SK-N-SH (cell line): ENCODE measurements around the gene LPCAT1. TPM values are rescaled to one million over a fixed set of nuclear protein-coding genes. Genes with fewer than 3 reads are reported as not detected.

Experiments used
- CTCF ChIA-PET: fragments of 300-600, 350-600 bp; formaldehyde crosslinking; extraction: SDS; loops from one replicate; lab custom pipeline; 2021; lab: Yijun Ruan, JAX
- POLR2A ChIA-PET: fragments of 350-600 bp; sonication (Branson Sonifier 250); formaldehyde crosslinking; extraction: SDS; loops from one replicate; lab custom pipeline; 2020; ENCODE audit warnings: antibody characterized with exemption, inconsistent platforms; lab: Yijun Ruan, JAX
- DNase-seq: peaks from one replicate; pipeline ENCODE4 v3.0.0; 2012
- H2AFZ ChIP-seq: fragments of 200-600 bp; sonication (generic); 2 replicates; pipeline ENCODE4 v1.8.1; 2016; ENCODE audit warnings: antibody characterized with exemption, mild to moderate bottlenecking, low read depth
- H3F3A ChIP-seq: fragments of 200-600 bp; sonication (generic); replicated peaks from 2 replicates; pipeline ENCODE3; 2016; ENCODE audit warnings: antibody characterized with exemption, mild to moderate bottlenecking; ENCODE audit not compliant: insufficient read depth
- H3K27ac ChIP-seq, 2 experiments: fragments of 200-500 bp in 1 of 2; fragments of 200-600 bp in 1 of 2; sonication (Bioruptor generic) in 1 of 2; sonication (generic), shearing (Covaris generic) in 1 of 2; 2 replicates each; pipeline versions ENCODE4 v1.5.1 to v1.6.1; 2014 to 2016; ENCODE audit warnings: low read depth in 2 of 2, inconsistent platforms in 1 of 2, low read length in 1 of 2, mild to moderate bottlenecking in 1 of 2, mixed read lengths in 1 of 2
- H3K27me3 ChIP-seq: fragments of 200-600 bp; sonication (generic), shearing (Covaris generic); 2 replicates; pipeline ENCODE4 v1.6.1; 2016; ENCODE audit warnings: mixed run types; ENCODE audit not compliant: insufficient read depth
- H3K36me3 ChIP-seq, 2 experiments: fragments of 200-500 bp in 1 of 2; fragments of 200-600 bp in 1 of 2; sonication (Bioruptor generic) in 1 of 2; sonication (generic) in 1 of 2; replicated peaks in 1 of 2; 2 replicates each; pipeline versions ENCODE3 to v1.5.1; 2014 to 2016; ENCODE audit warnings: low read length in 1 of 2, mild to moderate bottlenecking in 1 of 2; ENCODE audit not compliant: insufficient read depth in 2 of 2, control insufficient read depth in 1 of 2
- H3K4me1 ChIP-seq, 2 experiments: fragments of 200-500 bp in 1 of 2; fragments of 200-600 bp in 1 of 2; sonication (Bioruptor generic) in 1 of 2; sonication (generic), shearing (Covaris generic) in 1 of 2; 2 replicates each; pipeline versions ENCODE4 v1.5.1 to v1.6.1; 2014 to 2016; ENCODE audit warnings: low read depth in 1 of 2, low read length in 1 of 2, mixed run types in 1 of 2; ENCODE audit not compliant: insufficient read depth in 2 of 2, control insufficient read depth in 1 of 2
- H3K4me2 ChIP-seq: fragments of 200-600 bp; sonication (generic), shearing (Covaris generic); 2 replicates; pipeline ENCODE4 v1.6.1; 2017; ENCODE audit warnings: mixed run types
- H3K4me3 ChIP-seq, 2 experiments: fragments of 200-500 bp in 1 of 2; fragments of 200-600 bp in 1 of 2; sonication (Bioruptor generic) in 1 of 2; sonication (generic), shearing (Covaris generic) in 1 of 2; 2 replicates each; pipeline versions ENCODE4 v1.5.1 to v1.8.1; 2014 to 2016; ENCODE audit warnings: low read depth in 2 of 2, inconsistent platforms in 1 of 2, low read length in 1 of 2, mild to moderate bottlenecking in 1 of 2, mixed read lengths in 1 of 2, moderate library complexity in 1 of 2
- H3K79me2 ChIP-seq: fragments of 200-600 bp; sonication (generic); 2 replicates; pipeline ENCODE4 v1.8.1; 2017; ENCODE audit warnings: mild to moderate bottlenecking; ENCODE audit not compliant: insufficient read depth
- H3K9ac ChIP-seq: fragments of 200-600 bp; sonication (generic); 2 replicates; pipeline ENCODE4 v1.6.1; 2017; ENCODE audit warnings: mixed run types
- H3K9me2 ChIP-seq: fragments of 200-600 bp; sonication (generic); 2 replicates; pipeline ENCODE4 v1.6.1; 2017; ENCODE audit warnings: mixed run types
- H3K9me3 ChIP-seq: fragments of 200-600 bp; sonication (generic); 2 replicates; pipeline ENCODE4 v1.6.1; 2017; ENCODE audit warnings: mixed run types, mild to moderate bottlenecking, moderate library complexity
- H4K20me1 ChIP-seq: fragments of 200-600 bp; sonication (generic); 2 replicates; pipeline ENCODE4 v1.6.1; 2017; ENCODE audit warnings: mild to moderate bottlenecking, mixed run types; ENCODE audit not compliant: insufficient read depth
- CHD2 ChIP-seq: fragments of 150-350 bp; IDR thresholded peaks from 2 replicates; pipeline ENCODE4 v1.6.1; 2018; ENCODE audit warnings: low read length; ENCODE audit not compliant: partially characterized antibody
- EP300 ChIP-seq, 2 experiments: IDR thresholded peaks; 2 replicates each; pipeline versions ENCODE4 v1.4.0 to v1.6.1; 2012; ENCODE audit warnings: borderline replicate concordance in 1 of 2, low read depth in 1 of 2, low read length in 1 of 2
- FOSL2 ChIP-seq: IDR thresholded peaks from 2 replicates; pipeline ENCODE4 v1.4.0; 2012; ENCODE audit warnings: low read depth, mild to moderate bottlenecking, moderate library complexity, borderline replicate concordance
- FOXJ3 ChIP-seq: sonication (generic); formaldehyde crosslinking; IDR thresholded peaks from 2 replicates; pipeline ENCODE4 v1.5.1; 2020; ENCODE audit warnings: mild to moderate bottlenecking, missing genetic modification reagents
- GABPA ChIP-seq: IDR thresholded peaks from 2 replicates; pipeline ENCODE4 v1.4.0; 2012; ENCODE audit warnings: low read depth, mild to moderate bottlenecking
- JUND ChIP-seq: IDR thresholded peaks from 2 replicates; pipeline ENCODE4 v1.4.0; 2012
- MXI1 ChIP-seq: IDR thresholded peaks from 2 replicates; pipeline ENCODE4 v1.6.1; 2012; ENCODE audit warnings: mild to moderate bottlenecking, low read depth, low read length, improper control_type of control experiment
- NFIC ChIP-seq: IDR thresholded peaks from 2 replicates; pipeline ENCODE4 v1.4.0; 2012; ENCODE audit warnings: borderline replicate concordance
- POLR2AphosphoS5 ChIP-seq: IDR thresholded peaks from 2 replicates; pipeline ENCODE4 v1.6.1; 2012; ENCODE audit warnings: low read depth, low read length
- RAD21 ChIP-seq: IDR thresholded peaks from 2 replicates; pipeline ENCODE4 v1.6.1; 2012; ENCODE audit warnings: mild to moderate bottlenecking, low read length
- RXRA ChIP-seq: IDR thresholded peaks from 2 replicates; pipeline ENCODE4 v1.4.0; 2012; ENCODE audit warnings: low read depth, mild to moderate bottlenecking, borderline replicate concordance
- TAF1 ChIP-seq: IDR thresholded peaks from 2 replicates; pipeline ENCODE4 v1.6.1; 2012; ENCODE audit warnings: low read depth, mild to moderate bottlenecking, low read length, moderate library complexity, borderline replicate concordance
- WGBS: methylation state at CpG from one replicate; pipeline ENCODE4 v1.1.6; 2017; ENCODE audit warnings: low lambda C conversion rate; 5-methylcytosine and 5-hydroxymethylcytosine counted together
- polyA plus RNA-seq, 3 experiments: library from polyadenylated mRNA; depleted of rRNA; stranded (reverse); fragments of >200 nt; gene quantifications; 2 replicates each; pipeline ENCODE4 v1.2.3, GENCODE V29; 2012
- TF ChIP-seq, protein P1 (sequence below): IDR thresholded peaks from 2 replicates; pipeline ENCODE4 v1.4.0; 2012; ENCODE audit warnings: low read depth
- TF ChIP-seq, protein P2 (sequence below): fragments of 150-350 bp; IDR thresholded peaks from 2 replicates; pipeline ENCODE4 v1.6.1; 2016; ENCODE audit warnings: mild to moderate bottlenecking, low read depth, low read length
- TF ChIP-seq, protein P3 (sequence below): fragments of 200-600 bp; sonication (generic); IDR thresholded peaks from 2 replicates; pipeline ENCODE4 v1.6.1; 2017; ENCODE audit warnings: antibody characterized with exemption, mild to moderate bottlenecking, moderate library complexity
- TF ChIP-seq, protein P4 (sequence below): fragments of 150-350 bp; IDR thresholded peaks from 2 replicates; pipeline ENCODE4 v1.6.1; 2017; ENCODE audit warnings: antibody characterized with exemption, low read length, low read depth, borderline replicate concordance
- TF ChIP-seq, protein P5 (sequence below): IDR thresholded peaks from 2 replicates; pipeline ENCODE4 v1.6.1; 2012; ENCODE audit warnings: mild to moderate bottlenecking, low read depth, low read length, moderate library complexity

LPCAT1 gene
- polyA plus RNA-seq, 1 of the 3 experiments (the other 2 are of a cell fraction): 42.3 TPM

DNA sequence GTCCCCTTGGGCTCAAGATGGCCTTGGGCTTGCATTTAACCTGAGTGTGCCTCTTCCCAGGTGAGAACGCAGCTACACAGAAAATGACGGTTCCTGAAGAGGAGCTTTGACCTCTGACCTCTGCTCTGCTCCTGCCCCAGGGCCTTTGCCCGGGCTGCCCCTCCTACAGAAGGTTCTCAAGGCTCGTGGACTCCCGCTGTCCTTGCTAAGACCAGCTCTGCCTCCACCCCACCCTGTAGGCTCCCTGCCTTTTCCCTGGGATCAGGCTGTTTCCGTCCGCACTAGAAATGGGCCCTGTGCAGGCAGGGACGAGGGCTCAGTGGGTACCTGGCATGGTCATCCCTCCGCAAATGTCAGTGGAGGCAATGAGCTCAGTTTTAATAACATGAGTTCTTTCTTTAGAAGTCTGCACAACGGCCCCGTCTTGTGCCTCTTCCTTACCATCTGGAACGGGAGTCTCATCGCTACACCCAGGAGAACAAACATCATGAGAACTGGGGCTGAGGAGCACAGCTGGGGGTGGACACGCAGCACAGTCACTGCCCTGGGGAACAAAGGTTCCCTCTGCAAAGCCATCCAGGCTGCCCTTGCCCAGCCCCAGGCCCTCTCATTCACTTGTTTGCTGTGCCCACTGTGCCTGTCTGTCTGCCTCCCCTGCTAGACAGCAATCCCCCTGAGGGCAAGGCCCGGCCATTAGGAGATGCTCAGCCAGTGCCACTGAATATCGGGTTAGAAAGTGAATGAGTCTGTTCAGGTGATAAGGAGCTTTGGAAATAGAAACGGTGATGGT is 26.7 kb upstream of the LPCAT1 start:
- Histone ChIP-seq H3K4me3 (no peak overlapping the region), H3K27me3 (peaks cover 14% of the 10 kb centered on the region), H3K4me2 (no peak overlapping the region), H3F3A (peaks cover 6% of the 10 kb centered on the region), H3K9ac (no peak overlapping the region), H4K20me1 (no peaks in the 10 kb centered on the region), H3K4me1 (peaks cover 0 to 2% of the 10 kb centered on the region in 2 experiments; a peak in 1 of 4 replicates), H3K27ac (no peak overlapping the region), H3K79me2 (no peaks in the 10 kb centered on the region), H3K9me3 (no peaks in the 10 kb centered on the region), H3K9me2 (no peaks in the 10 kb centered on the region), H3K36me3 (no peaks in the 10 kb centered on the region), H2AFZ (no peak overlapping the region)
- POLR2A ChIA-PET: no interaction called here
- CTCF ChIA-PET: no interaction called here
- WGBS: 74% methylated on average over 12 of the region's 17 CpGs
- DNase-seq: no peak
- no peak for TF ChIP-seq FOXJ3 (CRISPR knock-in tag)
- no peak for TF ChIP-seq GABPA
- TF ChIP-seq FOSL2: no peak
- no peak for TF ChIP-seq EP300 (IDR thresholded peaks at IDR 0.05; ENCODE audit: borderline replicate concordance in 1 of 2, low read depth in 1 of 2, low read length in 1 of 2)
- no peak for TF ChIP-seq MXI1
- TF ChIP-seq, protein P1, sequence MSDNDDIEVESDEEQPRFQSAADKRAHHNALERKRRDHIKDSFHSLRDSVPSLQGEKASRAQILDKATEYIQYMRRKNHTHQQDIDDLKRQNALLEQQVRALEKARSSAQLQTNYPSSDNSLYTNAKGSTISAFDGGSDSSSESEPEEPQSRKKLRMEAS: no peak
- no peak for TF ChIP-seq TAF1
- no peak for TF ChIP-seq RAD21
- no peak for TF ChIP-seq CHD2
- TF ChIP-seq NFIC: no peak
- TF ChIP-seq, all 33 proteins: peak for 0

DNA sequence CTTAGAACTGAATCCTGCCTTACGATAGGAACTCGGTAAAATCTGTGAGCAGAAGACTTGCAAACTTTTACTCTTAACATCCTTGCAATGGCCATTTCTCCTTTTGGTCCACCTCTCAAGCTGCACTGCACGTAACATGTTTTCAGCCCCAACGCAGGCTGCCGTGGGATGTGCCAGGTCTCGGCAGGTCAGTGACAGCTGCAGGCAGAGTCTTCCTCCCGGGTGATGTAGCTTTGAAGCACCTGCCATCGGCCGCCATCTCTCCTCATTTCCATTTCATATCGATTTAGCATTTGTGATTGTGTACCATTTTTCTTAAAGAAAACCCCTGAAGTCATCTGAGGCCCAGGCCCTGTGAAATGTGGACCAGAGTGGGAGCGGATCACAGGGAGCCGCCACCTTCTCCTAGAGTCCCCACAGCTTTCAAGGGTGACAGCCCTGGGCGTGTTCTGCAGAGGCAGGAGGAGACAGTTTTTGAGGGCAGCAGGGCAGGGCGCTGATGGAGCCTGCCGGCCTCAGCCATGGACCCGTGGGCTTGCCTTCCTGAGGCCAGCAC is 25.8 kb upstream of the LPCAT1 start:
- no peaks in the 10 kb centered on the region for H3K79me2 ChIP-seq
- ChIA-PET POLR2A (no interaction called here), CTCF (no interaction called here)
- no peaks in the 10 kb centered on the region for H3K9me2 ChIP-seq
- no peak overlapping the region for H3K9ac ChIP-seq
- no peaks in the 10 kb centered on the region for H3K9me3 ChIP-seq
- WGBS: 74% methylated on average over 16 of the region's 16 CpGs
- DNase-seq: no peak
- peaks cover 14% of the 10 kb centered on the region for H3K27me3 ChIP-seq
- H3F3A ChIP-seq: peaks cover 6% of the 10 kb centered on the region
- H3K36me3 ChIP-seq: no peaks in the 10 kb centered on the region
- peaks cover 0 to 2% of the 10 kb centered on the region in 2 experiments; a peak in 1 of 4 replicates for H3K4me1 ChIP-seq
- no peak overlapping the region for H3K27ac ChIP-seq
- no peak overlapping the region for H3K4me2 ChIP-seq
- H4K20me1 ChIP-seq: no peaks in the 10 kb centered on the region
- H2AFZ ChIP-seq: no peak overlapping the region
- no peak overlapping the region for H3K4me3 ChIP-seq
- TF ChIP-seq TAF1 (no peak), POLR2AphosphoS5 (no peak), JUND (no peak), RXRA (no peak)
- TF ChIP-seq, protein P2, sequence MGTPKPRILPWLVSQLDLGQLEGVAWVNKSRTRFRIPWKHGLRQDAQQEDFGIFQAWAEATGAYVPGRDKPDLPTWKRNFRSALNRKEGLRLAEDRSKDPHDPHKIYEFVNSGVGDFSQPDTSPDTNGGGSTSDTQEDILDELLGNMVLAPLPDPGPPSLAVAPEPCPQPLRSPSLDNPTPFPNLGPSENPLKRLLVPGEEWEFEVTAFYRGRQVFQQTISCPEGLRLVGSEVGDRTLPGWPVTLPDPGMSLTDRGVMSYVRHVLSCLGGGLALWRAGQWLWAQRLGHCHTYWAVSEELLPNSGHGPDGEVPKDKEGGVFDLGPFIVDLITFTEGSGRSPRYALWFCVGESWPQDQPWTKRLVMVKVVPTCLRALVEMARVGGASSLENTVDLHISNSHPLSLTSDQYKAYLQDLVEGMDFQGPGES: no peak
- TF ChIP-seq, protein P1: no peak
- TF ChIP-seq, protein P3, sequence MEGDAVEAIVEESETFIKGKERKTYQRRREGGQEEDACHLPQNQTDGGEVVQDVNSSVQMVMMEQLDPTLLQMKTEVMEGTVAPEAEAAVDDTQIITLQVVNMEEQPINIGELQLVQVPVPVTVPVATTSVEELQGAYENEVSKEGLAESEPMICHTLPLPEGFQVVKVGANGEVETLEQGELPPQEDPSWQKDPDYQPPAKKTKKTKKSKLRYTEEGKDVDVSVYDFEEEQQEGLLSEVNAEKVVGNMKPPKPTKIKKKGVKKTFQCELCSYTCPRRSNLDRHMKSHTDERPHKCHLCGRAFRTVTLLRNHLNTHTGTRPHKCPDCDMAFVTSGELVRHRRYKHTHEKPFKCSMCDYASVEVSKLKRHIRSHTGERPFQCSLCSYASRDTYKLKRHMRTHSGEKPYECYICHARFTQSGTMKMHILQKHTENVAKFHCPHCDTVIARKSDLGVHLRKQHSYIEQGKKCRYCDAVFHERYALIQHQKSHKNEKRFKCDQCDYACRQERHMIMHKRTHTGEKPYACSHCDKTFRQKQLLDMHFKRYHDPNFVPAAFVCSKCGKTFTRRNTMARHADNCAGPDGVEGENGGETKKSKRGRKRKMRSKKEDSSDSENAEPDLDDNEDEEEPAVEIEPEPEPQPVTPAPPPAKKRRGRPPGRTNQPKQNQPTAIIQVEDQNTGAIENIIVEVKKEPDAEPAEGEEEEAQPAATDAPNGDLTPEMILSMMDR: no peak
- TF ChIP-seq, protein P4, sequence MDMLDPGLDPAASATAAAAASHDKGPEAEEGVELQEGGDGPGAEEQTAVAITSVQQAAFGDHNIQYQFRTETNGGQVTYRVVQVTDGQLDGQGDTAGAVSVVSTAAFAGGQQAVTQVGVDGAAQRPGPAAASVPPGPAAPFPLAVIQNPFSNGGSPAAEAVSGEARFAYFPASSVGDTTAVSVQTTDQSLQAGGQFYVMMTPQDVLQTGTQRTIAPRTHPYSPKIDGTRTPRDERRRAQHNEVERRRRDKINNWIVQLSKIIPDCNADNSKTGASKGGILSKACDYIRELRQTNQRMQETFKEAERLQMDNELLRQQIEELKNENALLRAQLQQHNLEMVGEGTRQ: no peak
- TF ChIP-seq, protein P5, sequence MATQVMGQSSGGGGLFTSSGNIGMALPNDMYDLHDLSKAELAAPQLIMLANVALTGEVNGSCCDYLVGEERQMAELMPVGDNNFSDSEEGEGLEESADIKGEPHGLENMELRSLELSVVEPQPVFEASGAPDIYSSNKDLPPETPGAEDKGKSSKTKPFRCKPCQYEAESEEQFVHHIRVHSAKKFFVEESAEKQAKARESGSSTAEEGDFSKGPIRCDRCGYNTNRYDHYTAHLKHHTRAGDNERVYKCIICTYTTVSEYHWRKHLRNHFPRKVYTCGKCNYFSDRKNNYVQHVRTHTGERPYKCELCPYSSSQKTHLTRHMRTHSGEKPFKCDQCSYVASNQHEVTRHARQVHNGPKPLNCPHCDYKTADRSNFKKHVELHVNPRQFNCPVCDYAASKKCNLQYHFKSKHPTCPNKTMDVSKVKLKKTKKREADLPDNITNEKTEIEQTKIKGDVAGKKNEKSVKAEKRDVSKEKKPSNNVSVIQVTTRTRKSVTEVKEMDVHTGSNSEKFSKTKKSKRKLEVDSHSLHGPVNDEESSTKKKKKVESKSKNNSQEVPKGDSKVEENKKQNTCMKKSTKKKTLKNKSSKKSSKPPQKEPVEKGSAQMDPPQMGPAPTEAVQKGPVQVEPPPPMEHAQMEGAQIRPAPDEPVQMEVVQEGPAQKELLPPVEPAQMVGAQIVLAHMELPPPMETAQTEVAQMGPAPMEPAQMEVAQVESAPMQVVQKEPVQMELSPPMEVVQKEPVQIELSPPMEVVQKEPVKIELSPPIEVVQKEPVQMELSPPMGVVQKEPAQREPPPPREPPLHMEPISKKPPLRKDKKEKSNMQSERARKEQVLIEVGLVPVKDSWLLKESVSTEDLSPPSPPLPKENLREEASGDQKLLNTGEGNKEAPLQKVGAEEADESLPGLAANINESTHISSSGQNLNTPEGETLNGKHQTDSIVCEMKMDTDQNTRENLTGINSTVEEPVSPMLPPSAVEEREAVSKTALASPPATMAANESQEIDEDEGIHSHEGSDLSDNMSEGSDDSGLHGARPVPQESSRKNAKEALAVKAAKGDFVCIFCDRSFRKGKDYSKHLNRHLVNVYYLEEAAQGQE: no peak
